ENCODE data around the gene LCP2.

LCP2 gene

GRCh38 chr5:170225326-170226128 is 72.0 kb downstream of the LCP2 start:
- Histone ChIP-seq H3K9ac (ENCODE audit: low read depth, low read length) (no peak overlapping the region), H3K27ac (ENCODE audit: low read length) (no peak overlapping the region), H2AFZ (ENCODE audit: low read depth, low read length) (no peak overlapping the region), H3K4me1 (ENCODE audit: insufficient read depth, low read length) (no peaks in the 10 kb centered on the region), H3K79me2 (ENCODE audit: insufficient read depth, low read length) (no peaks in the 10 kb centered on the region), H3K4me2 (ENCODE audit: insufficient read depth, low read length) (no peak overlapping the region), H3K27me3 (ENCODE audit: insufficient read depth, low read length, poor library complexity) (no peaks in the 10 kb centered on the region), H4K20me1 (ENCODE audit: insufficient read depth, low read length) (no peaks in the 10 kb centered on the region), H3K4me3 (ENCODE audit: low read depth in 1 of 2, low read length in 2 of 2) (no peak overlapping the region), H3K9me3 (ENCODE audit: insufficient read depth, low read length, severe bottlenecking) (no peaks in the 10 kb centered on the region), H3K36me3 (ENCODE audit: insufficient read depth, low read length) (no peaks in the 10 kb centered on the region)
- TF ChIP-seq EZH2 (IDR thresholded peaks at IDR 0.05; ENCODE audit: borderline replicate concordance, low read depth, low read length, severe bottlenecking) (no peak), CTCF (IDR thresholded peaks at IDR 0.05; ENCODE audit: borderline replicate concordance, extremely low read depth, low read length, poor library complexity, severe bottlenecking) (peak; percentile 84)
- ATAC-seq (ENCODE audit: insufficient read depth, low read depth) (peak; percentile 91), DNase-seq (peak; percentile 74)

GRCh38 chr5:170223906-170224305 is 73.7 kb downstream of the LCP2 start:
- DNase-seq (no peak), ATAC-seq (ENCODE audit: insufficient read depth, low read depth) (no peak)
- H3K4me2 ChIP-seq (ENCODE audit: insufficient read depth, low read length), result no peak overlapping the region
- H3K9me3 ChIP-seq (ENCODE audit: insufficient read depth, low read length, severe bottlenecking), result no peaks in the 10 kb centered on the region
- H3K27me3 ChIP-seq (ENCODE audit: insufficient read depth, low read length, poor library complexity), result no peaks in the 10 kb centered on the region
- TF ChIP-seq EZH2 (IDR thresholded peaks at IDR 0.05; ENCODE audit: borderline replicate concordance, low read depth, low read length, severe bottlenecking), result no peak
- no peak for TF ChIP-seq CTCF (IDR thresholded peaks at IDR 0.05; ENCODE audit: borderline replicate concordance, extremely low read depth, low read length, poor library complexity, severe bottlenecking)
- H2AFZ ChIP-seq (ENCODE audit: low read depth, low read length), result no peak overlapping the region
- no peaks in the 10 kb centered on the region for H3K4me1 ChIP-seq (ENCODE audit: insufficient read depth, low read length)
- no peaks in the 10 kb centered on the region for H3K79me2 ChIP-seq (ENCODE audit: insufficient read depth, low read length)
- H3K27ac ChIP-seq (ENCODE audit: low read length), result no peak overlapping the region
- H3K36me3 ChIP-seq (ENCODE audit: insufficient read depth, low read length), result no peaks in the 10 kb centered on the region
- H3K4me3 ChIP-seq (ENCODE audit: low read depth in 1 of 2, low read length in 2 of 2), result no peak overlapping the region
- no peak overlapping the region for H3K9ac ChIP-seq (ENCODE audit: low read depth, low read length)
- H4K20me1 ChIP-seq (ENCODE audit: insufficient read depth, low read length), result no peaks in the 10 kb centered on the region

GRCh38 chr5:170223360-170223759 is 74.2 kb downstream of the LCP2 start:
- no peaks in the 10 kb centered on the region for H3K4me1 ChIP-seq (ENCODE audit: insufficient read depth, low read length)
- no peaks in the 10 kb centered on the region for H3K79me2 ChIP-seq (ENCODE audit: insufficient read depth, low read length)
- no peak for ATAC-seq (ENCODE audit: insufficient read depth, low read depth)

More at GRCh38 chr5:170223360-170223759, 74.2 kb downstream of the LCP2 start:
- DNase-seq, result no peak
- H3K9ac ChIP-seq (ENCODE audit: low read depth, low read length), result no peak overlapping the region
- no peak overlapping the region for H2AFZ ChIP-seq (ENCODE audit: low read depth, low read length)
- H3K27ac ChIP-seq (ENCODE audit: low read length), result no peak overlapping the region
- H3K36me3 ChIP-seq (ENCODE audit: insufficient read depth, low read length), result no peaks in the 10 kb centered on the region
- no peaks in the 10 kb centered on the region for H4K20me1 ChIP-seq (ENCODE audit: insufficient read depth, low read length)
- no peak overlapping the region for H3K4me3 ChIP-seq (ENCODE audit: low read depth in 1 of 2, low read length in 2 of 2)
- no peak overlapping the region for H3K4me2 ChIP-seq (ENCODE audit: insufficient read depth, low read length)
- TF ChIP-seq EZH2 (IDR thresholded peaks at IDR 0.05; ENCODE audit: borderline replicate concordance, low read depth, low read length, severe bottlenecking) (no peak), CTCF (IDR thresholded peaks at IDR 0.05; ENCODE audit: borderline replicate concordance, extremely low read depth, low read length, poor library complexity, severe bottlenecking) (no peak)
- H3K27me3 ChIP-seq (ENCODE audit: insufficient read depth, low read length, poor library complexity), result no peaks in the 10 kb centered on the region
- H3K9me3 ChIP-seq (ENCODE audit: insufficient read depth, low read length, severe bottlenecking), result no peaks in the 10 kb centered on the region

Measured in DND-41 (cell line).